DOHH2 (cell line): ENCODE data around the gene LRRC74B.

Experiments
- H3F3A ChIP-seq: fragments of 200-600 bp; sonication (generic), shearing (Covaris generic); 2 replicates; pipeline ENCODE4 v1.6.0; 2016; ENCODE audit warnings: antibody characterized with exemption, mild to moderate bottlenecking; ENCODE audit not compliant: control insufficient read depth, insufficient read depth
- H3K27ac ChIP-seq: fragments of 200-600 bp; sonication (generic); 2 replicates; pipeline ENCODE4 v1.5.1; 2014; ENCODE audit warnings: low read depth, mild to moderate bottlenecking, low read length, moderate library complexity
- H3K27me3 ChIP-seq: fragments of 200-600 bp; sonication (generic); 2 replicates; pipeline ENCODE4 v1.6.1; 2014; ENCODE audit warnings: mild to moderate bottlenecking, low read length, mixed read lengths; ENCODE audit not compliant: control insufficient read depth
- H3K36me3 ChIP-seq: fragments of 200-600 bp; sonication (generic); 2 replicates; pipeline ENCODE4 v1.6.1; 2014; ENCODE audit warnings: mild to moderate bottlenecking, low read length, moderate library complexity, mixed read lengths; ENCODE audit not compliant: control insufficient read depth
- H3K4me1 ChIP-seq: fragments of 200-600 bp; sonication (generic); 2 replicates; pipeline ENCODE4 v1.6.1; 2014; ENCODE audit warnings: mild to moderate bottlenecking, low read length, mixed read lengths; ENCODE audit not compliant: control insufficient read depth
- H3K4me2 ChIP-seq: fragments of 200-600 bp; sonication (generic); 2 replicates; pipeline ENCODE4 v1.6.0; 2014; ENCODE audit warnings: mild to moderate bottlenecking, low read length, moderate library complexity
- H3K4me3 ChIP-seq: fragments of 200-600 bp; sonication (generic); 2 replicates; pipeline ENCODE4 v1.5.1; 2014; ENCODE audit warnings: mild to moderate bottlenecking, low read length, mixed read lengths
- H3K79me2 ChIP-seq: fragments of 200-600 bp; sonication (generic); 2 replicates; pipeline ENCODE4 v1.6.1; 2014; ENCODE audit warnings: mild to moderate bottlenecking, low read length, mixed read lengths; ENCODE audit not compliant: control insufficient read depth
- H3K9me2 ChIP-seq: fragments of 200-600 bp; sonication (generic); replicated peaks from 2 replicates; pipeline ENCODE4 v1.6.1; 2014; ENCODE audit warnings: mild to moderate bottlenecking, low read length, mixed read lengths; ENCODE audit not compliant: control insufficient read depth
- H3K9me3 ChIP-seq: fragments of 200-600 bp; sonication (generic); 2 replicates; pipeline ENCODE4 v1.6.1; 2014; ENCODE audit warnings: antibody characterized with exemption, low read length, mixed read lengths; ENCODE audit not compliant: control insufficient read depth, insufficient read depth
- H4K20me1 ChIP-seq: fragments of 200-600 bp; sonication (generic); 2 replicates; pipeline ENCODE4 v1.6.0; 2014; ENCODE audit warnings: low read depth, mild to moderate bottlenecking, antibody characterized with exemption, low read length, moderate library complexity; ENCODE audit not compliant: control insufficient read depth, insufficient read depth
- EZH2phosphoT487 ChIP-seq: fragments of 200-600 bp; sonication (generic); IDR thresholded peaks from 2 replicates; pipeline ENCODE4 v1.6.1; 2017; ENCODE audit warnings: borderline replicate concordance, mild to moderate bottlenecking, antibody characterized with exemption, low read length, moderate library complexity, mixed read lengths
- TF ChIP-seq, protein P1 (sequence below): fragments of 200-600 bp; sonication (generic); IDR thresholded peaks from one replicate; pipeline ENCODE4 v1.5.1; 2014; ENCODE audit warnings: antibody characterized with exemption, mild to moderate bottlenecking, low read depth, low read length; ENCODE audit not compliant: poor library complexity, severe bottlenecking

The LRRC74B gene

GRCh38 chr22:21012446-21013407 is 33.0 kb upstream of the LRRC74B start:
- no peak overlapping the region for H3K27ac ChIP-seq
- no peaks in the 10 kb centered on the region for H3K79me2 ChIP-seq
- no peaks in the 10 kb centered on the region for H3K9me2 ChIP-seq
- peaks cover 11% of the 10 kb centered on the region; the same call in 1 of the 2 replicates for H3K27me3 ChIP-seq
- H3K4me1 ChIP-seq: peaks cover 21% of the 10 kb centered on the region
- no peak for TF ChIP-seq EZH2phosphoT487
- TF ChIP-seq, protein P1, sequence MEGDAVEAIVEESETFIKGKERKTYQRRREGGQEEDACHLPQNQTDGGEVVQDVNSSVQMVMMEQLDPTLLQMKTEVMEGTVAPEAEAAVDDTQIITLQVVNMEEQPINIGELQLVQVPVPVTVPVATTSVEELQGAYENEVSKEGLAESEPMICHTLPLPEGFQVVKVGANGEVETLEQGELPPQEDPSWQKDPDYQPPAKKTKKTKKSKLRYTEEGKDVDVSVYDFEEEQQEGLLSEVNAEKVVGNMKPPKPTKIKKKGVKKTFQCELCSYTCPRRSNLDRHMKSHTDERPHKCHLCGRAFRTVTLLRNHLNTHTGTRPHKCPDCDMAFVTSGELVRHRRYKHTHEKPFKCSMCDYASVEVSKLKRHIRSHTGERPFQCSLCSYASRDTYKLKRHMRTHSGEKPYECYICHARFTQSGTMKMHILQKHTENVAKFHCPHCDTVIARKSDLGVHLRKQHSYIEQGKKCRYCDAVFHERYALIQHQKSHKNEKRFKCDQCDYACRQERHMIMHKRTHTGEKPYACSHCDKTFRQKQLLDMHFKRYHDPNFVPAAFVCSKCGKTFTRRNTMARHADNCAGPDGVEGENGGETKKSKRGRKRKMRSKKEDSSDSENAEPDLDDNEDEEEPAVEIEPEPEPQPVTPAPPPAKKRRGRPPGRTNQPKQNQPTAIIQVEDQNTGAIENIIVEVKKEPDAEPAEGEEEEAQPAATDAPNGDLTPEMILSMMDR: no peak
- peak overlapping the region; percentile 73; the same call in 1 of the 2 replicates for H3K4me3 ChIP-seq
- no peaks in the 10 kb centered on the region for H3K9me3 ChIP-seq
- no peaks in the 10 kb centered on the region for H4K20me1 ChIP-seq
- no peaks in the 10 kb centered on the region for H3F3A ChIP-seq
- no peaks in the 10 kb centered on the region for H3K36me3 ChIP-seq
- no peak overlapping the region; the same call in 1 of the 2 replicates for H3K4me2 ChIP-seq

- Histone ChIP-seq H3K4me3 (peak overlapping the region; percentile 73), H3K36me3 (no peaks in the 10 kb centered on the region), H3K27ac (no peak overlapping the region), H3K4me2 (peak overlapping the region; percentile 90), H3F3A (no peaks in the 10 kb centered on the region), H3K9me2 (no peaks in the 10 kb centered on the region), H3K9me3 (no peaks in the 10 kb centered on the region), H3K79me2 (no peaks in the 10 kb centered on the region), H3K4me1 (peaks cover 21% of the 10 kb centered on the region), H4K20me1 (no peaks in the 10 kb centered on the region), H3K27me3 (peaks cover 11% of the 10 kb centered on the region; the same call in 1 of the 2 replicates)
- no peak for TF ChIP-seq EZH2phosphoT487
- TF ChIP-seq, protein P1: no peak
Measured at GRCh38 chr22:21013657-21014201, 32.0 kb upstream of the LRRC74B start.

DNA sequence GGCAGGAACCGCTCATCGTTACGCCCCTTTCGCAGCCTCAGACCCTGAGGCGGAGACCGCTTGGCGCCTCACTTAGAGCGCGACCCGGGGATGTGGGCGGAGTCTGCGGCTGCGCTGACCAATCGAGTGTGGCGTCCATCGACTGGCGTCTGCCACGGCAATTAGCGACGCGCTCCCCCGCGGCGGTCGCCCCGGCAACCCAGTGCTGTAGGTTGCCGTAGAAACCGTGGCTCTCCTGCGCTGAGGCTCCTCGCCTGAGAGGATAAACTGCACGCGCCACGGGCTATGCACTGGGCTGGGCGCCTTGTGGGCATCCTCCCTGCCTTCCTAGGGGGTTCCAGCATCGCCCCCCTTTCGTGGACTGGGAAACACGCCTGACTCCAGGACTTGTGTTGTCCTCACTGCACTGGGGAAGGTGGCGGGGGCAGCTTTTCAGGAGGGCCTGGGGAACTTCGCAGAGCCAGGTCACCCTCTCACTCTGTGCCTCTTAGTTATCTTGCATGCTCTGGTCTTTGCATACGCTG is 31.5 kb upstream of the LRRC74B start:
- peak overlapping the region; percentile 90 for H3K4me2 ChIP-seq
- peaks cover 21% of the 10 kb centered on the region for H3K4me1 ChIP-seq
- peaks cover 11% of the 10 kb centered on the region; the same call in 1 of the 2 replicates for H3K27me3 ChIP-seq
- no peaks in the 10 kb centered on the region for H3K79me2 ChIP-seq
- H3K9me3 ChIP-seq: no peaks in the 10 kb centered on the region
- no peaks in the 10 kb centered on the region for H3K36me3 ChIP-seq
- no peak for TF ChIP-seq EZH2phosphoT487
- TF ChIP-seq, protein P1: no peak
- H3K4me3 ChIP-seq: peak overlapping the region; percentile 73
- no peaks in the 10 kb centered on the region for H3K9me2 ChIP-seq
- H3F3A ChIP-seq: no peaks in the 10 kb centered on the region
- H4K20me1 ChIP-seq: no peaks in the 10 kb centered on the region
- no peak overlapping the region for H3K27ac ChIP-seq
